Neural progenitor cell (in vitro differentiated cells): ENCODE data around the gene CBR3. TPM values are rescaled to one million over a fixed set of nuclear protein-coding genes. Genes with fewer than 3 reads are reported as not detected.

Experiments
- DNase-seq: peaks from one replicate; pipeline ENCODE4 v3.0.0-alpha.2; 2016; ENCODE audit warnings: low spot score
- H2AFZ ChIP-seq: fragments of 200-600 bp; sonication (generic); replicated peaks from 2 replicates; pipeline ENCODE4 v1.6.1; 2016; ENCODE audit warnings: antibody characterized with exemption
- H3F3A ChIP-seq: fragments of 200-600 bp; sonication (generic); 2 replicates; pipeline ENCODE4 v1.6.1; 2016; ENCODE audit warnings: antibody characterized with exemption, low read depth
- H3K27ac ChIP-seq: fragments of 200-600 bp; sonication (generic); 2 replicates; pipeline ENCODE4 v1.5.1; 2016; ENCODE audit warnings: mild to moderate bottlenecking
- H3K27me3 ChIP-seq: fragments of 200-600 bp; sonication (generic); 2 replicates; pipeline ENCODE4 v1.6.1; 2016; ENCODE audit warnings: mild to moderate bottlenecking, moderate library complexity
- H3K36me3 ChIP-seq: fragments of 200-600 bp; sonication (generic); 2 replicates; pipeline ENCODE4 v1.5.1; 2016
- H3K4me1 ChIP-seq: fragments of 200-600 bp; sonication (generic); 2 replicates; pipeline ENCODE4 v1.6.1; 2016; ENCODE audit warnings: mixed run types
- H3K4me2 ChIP-seq: fragments of 200-600 bp; sonication (generic); 2 replicates; pipeline ENCODE4 v1.6.1; 2016
- H3K4me3 ChIP-seq: fragments of 200-600 bp; sonication (generic); 2 replicates; pipeline ENCODE4 v1.5.1; 2016
- H3K79me2 ChIP-seq: fragments of 200-600 bp; sonication (generic); 2 replicates; pipeline ENCODE4 v1.6.1; 2016; ENCODE audit warnings: low read depth
- H3K9ac ChIP-seq: fragments of 200-600 bp; sonication (generic); 2 replicates; pipeline ENCODE4 v1.6.1; 2016
- H3K9me3 ChIP-seq: fragments of 200-600 bp; sonication (generic); 2 replicates; pipeline ENCODE4 v1.5.1; 2016; ENCODE audit warnings: low read depth
- H4K20me1 ChIP-seq: fragments of 200-600 bp; sonication (generic); 2 replicates; pipeline ENCODE4 v1.6.1; 2016; ENCODE audit warnings: low read depth
- H3K27ac Mint-ChIP-seq: 3 replicates; pipeline ENCODE4 v1.8.0; 2021; ENCODE audit warnings: mixed read lengths
- H3K27me3 Mint-ChIP-seq: 2 replicates; pipeline ENCODE4 v1.8.0; 2022; ENCODE audit warnings: low read depth, mild to moderate bottlenecking, inconsistent platforms, moderate library complexity, mixed read lengths; ENCODE audit not compliant: insufficient read depth
- H3K36me3 Mint-ChIP-seq: 3 replicates; pipeline ENCODE4 v1.8.0; 2021; ENCODE audit warnings: mixed read lengths
- H3K4me1 Mint-ChIP-seq: 3 replicates; pipeline ENCODE4 v1.8.0; 2021; ENCODE audit warnings: mixed read lengths
- H3K4me3 Mint-ChIP-seq: 3 replicates; pipeline ENCODE4 v1.8.0; 2021; ENCODE audit warnings: mild to moderate bottlenecking, moderate library complexity, mixed read lengths
- H3K9me3 Mint-ChIP-seq: 3 replicates; pipeline ENCODE4 v1.8.0; 2020; ENCODE audit warnings: mixed read lengths
- CTCF ChIP-seq: fragments of 200-600 bp; sonication (generic); IDR thresholded peaks from 2 replicates; pipeline ENCODE4 v1.5.1; 2017; ENCODE audit warnings: antibody characterized with exemption, mild to moderate bottlenecking
- EZH2 ChIP-seq: fragments of 200-600 bp; sonication (generic); IDR thresholded peaks from 2 replicates; pipeline ENCODE4 v1.6.1; 2017; ENCODE audit warnings: antibody characterized with exemption, mild to moderate bottlenecking, moderate library complexity
- EZH2phosphoT487 ChIP-seq: fragments of 200-600 bp; sonication (generic); IDR thresholded peaks from 2 replicates; pipeline ENCODE4 v1.6.1; 2017; ENCODE audit warnings: antibody characterized with exemption
- total RNA-seq: library from RNA; depleted of rRNA; stranded (reverse); fragments of >200 nt; gene quantifications from 2 replicates; pipeline ENCODE4 v1.2.3, GENCODE V29; 2015; ENCODE audit warnings: low replicate concordance

The CBR3 gene
- total RNA-seq, 1 donor from 2014 or later = not detected

DNA sequence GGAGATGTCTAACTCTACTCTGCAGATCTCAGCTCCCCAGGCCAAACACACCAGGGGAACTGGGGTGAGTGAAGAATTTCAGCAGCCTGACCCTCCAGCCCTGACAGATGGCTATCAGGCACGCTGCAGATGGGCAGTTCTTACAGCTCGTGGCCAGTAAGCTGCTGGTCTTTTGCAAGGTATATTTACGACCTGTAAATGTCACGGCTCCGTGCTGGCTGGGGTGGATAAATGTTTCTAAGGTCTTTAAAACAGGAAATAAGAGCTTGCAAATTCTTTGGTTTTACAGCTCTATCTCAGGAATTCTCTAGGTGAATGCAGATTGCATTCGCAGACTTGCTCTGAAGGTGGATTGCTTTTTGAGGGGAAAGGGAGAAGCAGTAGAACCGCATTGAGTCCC lies 31.8 kb downstream of the CBR3 start:
- no peak for DNase-seq
- Histone ChIP-seq H3K4me2 (no peak overlapping the region), H4K20me1 (peaks cover 17% of the 10 kb centered on the region), H3K4me1 (peaks cover 5% of the 10 kb centered on the region), H3F3A (no peaks in the 10 kb centered on the region), H3K9me3 (no peaks in the 10 kb centered on the region), H3K27ac (no peak overlapping the region), H3K36me3 (no peaks in the 10 kb centered on the region), H3K4me3 (no peak overlapping the region), H3K79me2 (no peaks in the 10 kb centered on the region), H3K9ac (no peak overlapping the region), H3K27me3 (no peaks in the 10 kb centered on the region), H2AFZ (no peak overlapping the region)
- Mint-ChIP-seq H3K36me3 (peaks cover 16% of the 10 kb centered on the region), H3K4me1 (peaks cover 23% of the 10 kb centered on the region), H3K9me3 (peaks cover 2% of the 10 kb centered on the region), H3K27me3 (peaks cover 10% of the 10 kb centered on the region), H3K4me3 (no peak overlapping the region), H3K27ac (no peak overlapping the region)
- TF ChIP-seq EZH2 (no peak), CTCF (no peak), EZH2phosphoT487 (no peak)

DNA sequence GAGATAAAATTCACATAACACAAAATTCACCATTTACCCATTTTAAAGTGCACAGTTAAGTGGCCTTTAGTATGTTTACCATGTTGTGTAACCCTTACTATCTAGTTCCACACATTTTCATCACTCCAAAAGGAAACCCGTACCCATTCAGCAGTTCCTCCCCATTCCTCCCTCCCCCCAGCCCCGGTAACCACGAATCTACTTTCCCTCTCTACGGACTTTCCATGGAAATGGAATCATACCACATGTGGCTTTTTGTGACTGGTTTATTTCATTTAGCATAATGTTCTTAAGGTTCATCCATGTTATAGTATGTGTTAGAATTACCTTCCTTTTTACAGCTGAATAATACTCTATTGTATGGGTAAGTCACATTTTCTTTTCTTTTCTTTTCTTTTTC lies 32.7 kb downstream of the CBR3 start:
- peaks cover 2% of the 10 kb centered on the region for H3K9me3 Mint-ChIP-seq
- H3K9me3 ChIP-seq = no peaks in the 10 kb centered on the region
- no peak overlapping the region for H2AFZ ChIP-seq
- H3K9ac ChIP-seq = no peak overlapping the region
- no peak overlapping the region for H3K27ac Mint-ChIP-seq
- TF ChIP-seq CTCF = no peak
- TF ChIP-seq EZH2 = no peak
- TF ChIP-seq EZH2phosphoT487 = no peak
- H3K4me3 ChIP-seq = no peak overlapping the region
- no peak for DNase-seq
- H3F3A ChIP-seq = no peaks in the 10 kb centered on the region
- no peak overlapping the region for H3K4me2 ChIP-seq
- H3K4me3 Mint-ChIP-seq = no peak overlapping the region
- H4K20me1 ChIP-seq = peaks cover 17% of the 10 kb centered on the region
- no peaks in the 10 kb centered on the region for H3K36me3 ChIP-seq
- peaks cover 16% of the 10 kb centered on the region for H3K36me3 Mint-ChIP-seq
- H3K27ac ChIP-seq = no peak overlapping the region
- peaks cover 8% of the 10 kb centered on the region for H3K27me3 Mint-ChIP-seq
- H3K4me1 Mint-ChIP-seq = peaks cover 24% of the 10 kb centered on the region
- H3K4me1 ChIP-seq = peaks cover 5% of the 10 kb centered on the region
- no peaks in the 10 kb centered on the region for H3K27me3 ChIP-seq
- H3K79me2 ChIP-seq = no peaks in the 10 kb centered on the region

GRCh38 chr21:36169470-36170128 lies 34.7 kb downstream of the CBR3 start:
- no peak overlapping the region for H3K4me3 Mint-ChIP-seq
- Histone ChIP-seq H3K4me3 (no peak overlapping the region), H4K20me1 (peaks cover 3% of the 10 kb centered on the region), H3K9me3 (no peaks in the 10 kb centered on the region), H3K27me3 (no peaks in the 10 kb centered on the region), H3K79me2 (no peaks in the 10 kb centered on the region), H3K4me2 (no peak overlapping the region), H2AFZ (no peak overlapping the region), H3K4me1 (no peaks in the 10 kb centered on the region), H3K36me3 (no peaks in the 10 kb centered on the region), H3K9ac (no peak overlapping the region), H3F3A (no peaks in the 10 kb centered on the region), H3K27ac (no peak overlapping the region)
- no peaks in the 10 kb centered on the region for H3K9me3 Mint-ChIP-seq
- H3K27me3 Mint-ChIP-seq = peaks cover 3% of the 10 kb centered on the region
- TF ChIP-seq EZH2phosphoT487 (no peak), EZH2 (no peak), CTCF (no peak)
- H3K4me1 Mint-ChIP-seq = peaks cover 7% of the 10 kb centered on the region
- no peak for DNase-seq
- H3K27ac Mint-ChIP-seq = no peak overlapping the region
- peaks cover 16% of the 10 kb centered on the region for H3K36me3 Mint-ChIP-seq
